ENCODE data around the gene MRPL50. TPM values are rescaled to one million over a fixed set of nuclear protein-coding genes. Genes with fewer than 3 reads are reported as not detected.
A peak's percentile ranks its signal among the peaks of the same experiment; 100 is the strongest.

Gene MRPL50
- total RNA-seq, 1 experiment from 2014 or later, result 19.6 TPM

DNA sequence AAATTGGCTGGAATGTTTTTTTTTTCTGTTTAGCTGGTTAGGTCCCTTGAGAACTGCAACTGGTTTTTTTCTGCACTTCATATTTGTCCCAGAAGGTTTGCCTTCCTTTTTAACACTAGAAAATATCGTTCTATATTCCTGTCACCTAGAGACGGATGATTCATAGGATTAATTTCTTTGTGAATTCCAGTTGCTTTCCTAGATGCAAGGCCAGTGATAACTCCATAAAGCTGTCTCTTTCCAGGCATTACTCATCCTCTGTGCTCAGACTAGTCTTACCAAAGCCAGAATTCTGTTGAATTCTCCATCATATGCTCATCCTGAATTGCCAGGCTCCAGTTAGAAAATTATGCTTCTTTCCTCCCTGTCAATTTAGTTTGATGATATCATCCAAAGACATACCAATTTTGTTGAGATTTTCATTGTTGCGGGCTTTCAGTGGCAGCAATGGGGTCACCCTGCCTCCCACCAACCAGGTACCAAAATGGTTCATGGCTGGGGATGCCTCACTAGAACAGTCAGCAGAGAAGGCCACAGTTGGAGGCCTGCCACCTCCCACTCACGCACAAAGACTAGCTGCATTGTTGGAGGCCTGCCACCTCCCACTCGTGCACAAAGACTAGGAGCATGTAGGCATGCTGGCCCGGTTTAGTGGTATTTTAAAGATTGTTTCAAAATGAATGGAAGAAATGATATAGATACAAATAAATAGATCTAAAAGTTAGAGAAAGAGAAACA lies 22.1 kb downstream of the MRPL50 start (continued):
- TF ChIP-seq, protein P1, sequence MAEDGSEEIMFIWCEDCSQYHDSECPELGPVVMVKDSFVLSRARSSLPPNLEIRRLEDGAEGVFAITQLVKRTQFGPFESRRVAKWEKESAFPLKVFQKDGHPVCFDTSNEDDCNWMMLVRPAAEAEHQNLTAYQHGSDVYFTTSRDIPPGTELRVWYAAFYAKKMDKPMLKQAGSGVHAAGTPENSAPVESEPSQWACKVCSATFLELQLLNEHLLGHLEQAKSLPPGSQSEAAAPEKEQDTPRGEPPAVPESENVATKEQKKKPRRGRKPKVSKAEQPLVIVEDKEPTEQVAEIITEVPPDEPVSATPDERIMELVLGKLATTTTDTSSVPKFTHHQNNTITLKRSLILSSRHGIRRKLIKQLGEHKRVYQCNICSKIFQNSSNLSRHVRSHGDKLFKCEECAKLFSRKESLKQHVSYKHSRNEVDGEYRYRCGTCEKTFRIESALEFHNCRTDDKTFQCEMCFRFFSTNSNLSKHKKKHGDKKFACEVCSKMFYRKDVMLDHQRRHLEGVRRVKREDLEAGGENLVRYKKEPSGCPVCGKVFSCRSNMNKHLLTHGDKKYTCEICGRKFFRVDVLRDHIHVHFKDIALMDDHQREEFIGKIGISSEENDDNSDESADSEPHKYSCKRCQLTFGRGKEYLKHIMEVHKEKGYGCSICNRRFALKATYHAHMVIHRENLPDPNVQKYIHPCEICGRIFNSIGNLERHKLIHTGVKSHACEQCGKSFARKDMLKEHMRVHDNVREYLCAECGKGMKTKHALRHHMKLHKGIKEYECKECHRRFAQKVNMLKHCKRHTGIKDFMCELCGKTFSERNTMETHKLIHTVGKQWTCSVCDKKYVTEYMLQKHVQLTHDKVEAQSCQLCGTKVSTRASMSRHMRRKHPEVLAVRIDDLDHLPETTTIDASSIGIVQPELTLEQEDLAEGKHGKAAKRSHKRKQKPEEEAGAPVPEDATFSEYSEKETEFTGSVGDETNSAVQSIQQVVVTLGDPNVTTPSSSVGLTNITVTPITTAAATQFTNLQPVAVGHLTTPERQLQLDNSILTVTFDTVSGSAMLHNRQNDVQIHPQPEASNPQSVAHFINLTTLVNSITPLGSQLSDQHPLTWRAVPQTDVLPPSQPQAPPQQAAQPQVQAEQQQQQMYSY (CRISPR knock-in tag; IDR thresholded peaks at IDR 0.05), result no peak
- no peak for TF ChIP-seq ESRRA (CRISPR knock-in tag; IDR thresholded peaks at IDR 0.05; ENCODE audit: borderline replicate concordance)
- TF ChIP-seq ZNF396 (CRISPR knock-in tag; IDR thresholded peaks at IDR 0.05; ENCODE audit: borderline replicate concordance), result no peak
- no peak for TF ChIP-seq FOXJ3 (CRISPR knock-in tag; IDR thresholded peaks at IDR 0.05; ENCODE audit: borderline replicate concordance)
- no peak for TF ChIP-seq ZNF416 (CRISPR knock-in tag; IDR thresholded peaks at IDR 0.05)
- TF ChIP-seq JUN (CRISPR knock-in tag; IDR thresholded peaks at IDR 0.05), result no peak
- TF ChIP-seq, protein P2, sequence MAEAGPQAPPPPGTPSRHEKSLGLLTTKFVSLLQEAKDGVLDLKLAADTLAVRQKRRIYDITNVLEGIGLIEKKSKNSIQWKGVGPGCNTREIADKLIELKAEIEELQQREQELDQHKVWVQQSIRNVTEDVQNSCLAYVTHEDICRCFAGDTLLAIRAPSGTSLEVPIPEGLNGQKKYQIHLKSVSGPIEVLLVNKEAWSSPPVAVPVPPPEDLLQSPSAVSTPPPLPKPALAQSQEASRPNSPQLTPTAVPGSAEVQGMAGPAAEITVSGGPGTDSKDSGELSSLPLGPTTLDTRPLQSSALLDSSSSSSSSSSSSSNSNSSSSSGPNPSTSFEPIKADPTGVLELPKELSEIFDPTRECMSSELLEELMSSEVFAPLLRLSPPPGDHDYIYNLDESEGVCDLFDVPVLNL (CRISPR knock-in tag; IDR thresholded peaks at IDR 0.05; ENCODE audit: borderline replicate concordance, low read depth), result no peak
- TF ChIP-seq CREB1 (CRISPR knock-in tag; IDR thresholded peaks at IDR 0.05), result no peak
- TF ChIP-seq ZNF263 (CRISPR knock-in tag; IDR thresholded peaks at IDR 0.05; ENCODE audit: low read depth), result no peak
- TF ChIP-seq, protein P3, sequence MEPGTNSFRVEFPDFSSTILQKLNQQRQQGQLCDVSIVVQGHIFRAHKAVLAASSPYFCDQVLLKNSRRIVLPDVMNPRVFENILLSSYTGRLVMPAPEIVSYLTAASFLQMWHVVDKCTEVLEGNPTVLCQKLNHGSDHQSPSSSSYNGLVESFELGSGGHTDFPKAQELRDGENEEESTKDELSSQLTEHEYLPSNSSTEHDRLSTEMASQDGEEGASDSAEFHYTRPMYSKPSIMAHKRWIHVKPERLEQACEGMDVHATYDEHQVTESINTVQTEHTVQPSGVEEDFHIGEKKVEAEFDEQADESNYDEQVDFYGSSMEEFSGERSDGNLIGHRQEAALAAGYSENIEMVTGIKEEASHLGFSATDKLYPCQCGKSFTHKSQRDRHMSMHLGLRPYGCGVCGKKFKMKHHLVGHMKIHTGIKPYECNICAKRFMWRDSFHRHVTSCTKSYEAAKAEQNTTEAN (CRISPR knock-in tag; IDR thresholded peaks at IDR 0.05), result no peak
- TF ChIP-seq ZNF138 (CRISPR knock-in tag; conservative IDR thresholded peaks at IDR 0.05), result no peak
- no peak for TF ChIP-seq KAT7 (CRISPR knock-in tag; IDR thresholded peaks at IDR 0.05; ENCODE audit: borderline replicate concordance)
- TF ChIP-seq MYBL2 (CRISPR knock-in tag; IDR thresholded peaks at IDR 0.05), result no peak

DNA sequence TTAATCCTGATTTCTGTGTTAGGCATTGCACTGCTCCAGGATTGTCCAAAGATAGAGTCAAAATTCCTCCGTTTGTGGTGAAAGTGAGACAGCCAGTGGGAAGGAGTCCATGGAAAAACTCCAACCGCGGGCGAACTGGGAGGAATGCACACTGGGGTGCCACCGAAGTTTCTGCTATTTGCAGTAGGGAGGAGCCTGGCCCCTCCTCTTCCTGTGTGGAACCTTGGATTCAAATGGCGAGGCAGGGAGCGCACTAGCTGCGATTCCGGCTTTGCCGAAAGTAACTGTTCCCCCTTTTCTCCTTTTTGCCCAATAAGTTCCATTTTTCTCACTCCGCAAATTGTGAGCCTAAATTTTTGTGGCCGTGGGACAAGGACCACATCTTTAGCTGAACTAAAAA lies 22.9 kb downstream of the MRPL50 start:
- Mint-ChIP-seq H3K4me3 (no peak overlapping the region), H3K27me3 (ENCODE audit: low read depth) (no peaks in the 10 kb centered on the region), H3K27ac (no peak overlapping the region), H3K36me3 (peaks cover 9% of the 10 kb centered on the region), H3K4me1 (peaks cover 19% of the 10 kb centered on the region), H3K9me3 (peaks cover 29% of the 10 kb centered on the region)
- DNase-seq (ENCODE audit: low spot score), result peak; percentile 25
- ChIA-PET CTCF (interaction anchor here (1.3 to 1.5 kb wide), 2 partner anchors 13 to 74 kb away, joined by 3 read pairs; no protein-coding TSS in a partner anchor), POLR2A (no interaction called here)
- ATAC-seq, result peak; percentile 82
- TF ChIP-seq, protein P4, sequence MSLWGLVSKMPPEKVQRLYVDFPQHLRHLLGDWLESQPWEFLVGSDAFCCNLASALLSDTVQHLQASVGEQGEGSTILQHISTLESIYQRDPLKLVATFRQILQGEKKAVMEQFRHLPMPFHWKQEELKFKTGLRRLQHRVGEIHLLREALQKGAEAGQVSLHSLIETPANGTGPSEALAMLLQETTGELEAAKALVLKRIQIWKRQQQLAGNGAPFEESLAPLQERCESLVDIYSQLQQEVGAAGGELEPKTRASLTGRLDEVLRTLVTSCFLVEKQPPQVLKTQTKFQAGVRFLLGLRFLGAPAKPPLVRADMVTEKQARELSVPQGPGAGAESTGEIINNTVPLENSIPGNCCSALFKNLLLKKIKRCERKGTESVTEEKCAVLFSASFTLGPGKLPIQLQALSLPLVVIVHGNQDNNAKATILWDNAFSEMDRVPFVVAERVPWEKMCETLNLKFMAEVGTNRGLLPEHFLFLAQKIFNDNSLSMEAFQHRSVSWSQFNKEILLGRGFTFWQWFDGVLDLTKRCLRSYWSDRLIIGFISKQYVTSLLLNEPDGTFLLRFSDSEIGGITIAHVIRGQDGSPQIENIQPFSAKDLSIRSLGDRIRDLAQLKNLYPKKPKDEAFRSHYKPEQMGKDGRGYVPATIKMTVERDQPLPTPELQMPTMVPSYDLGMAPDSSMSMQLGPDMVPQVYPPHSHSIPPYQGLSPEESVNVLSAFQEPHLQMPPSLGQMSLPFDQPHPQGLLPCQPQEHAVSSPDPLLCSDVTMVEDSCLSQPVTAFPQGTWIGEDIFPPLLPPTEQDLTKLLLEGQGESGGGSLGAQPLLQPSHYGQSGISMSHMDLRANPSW (CRISPR knock-in tag; conservative IDR thresholded peaks at IDR 0.05; ENCODE audit: low read depth), result no peak
- TF ChIP-seq CREM (CRISPR knock-in tag; IDR thresholded peaks at IDR 0.05), result no peak
- TF ChIP-seq CREB1 (CRISPR knock-in tag; IDR thresholded peaks at IDR 0.05), result no peak
- TF ChIP-seq EMX1 (CRISPR knock-in tag; IDR thresholded peaks at IDR 0.05), result no peak
- no peak for TF ChIP-seq NFATC4 (CRISPR knock-in tag; IDR thresholded peaks at IDR 0.05)
- TF ChIP-seq ZNF232 (CRISPR knock-in tag; IDR thresholded peaks at IDR 0.05), result no peak
- TF ChIP-seq FOXJ3 (CRISPR knock-in tag; IDR thresholded peaks at IDR 0.05; ENCODE audit: borderline replicate concordance), result no peak
- TF ChIP-seq, protein P5, sequence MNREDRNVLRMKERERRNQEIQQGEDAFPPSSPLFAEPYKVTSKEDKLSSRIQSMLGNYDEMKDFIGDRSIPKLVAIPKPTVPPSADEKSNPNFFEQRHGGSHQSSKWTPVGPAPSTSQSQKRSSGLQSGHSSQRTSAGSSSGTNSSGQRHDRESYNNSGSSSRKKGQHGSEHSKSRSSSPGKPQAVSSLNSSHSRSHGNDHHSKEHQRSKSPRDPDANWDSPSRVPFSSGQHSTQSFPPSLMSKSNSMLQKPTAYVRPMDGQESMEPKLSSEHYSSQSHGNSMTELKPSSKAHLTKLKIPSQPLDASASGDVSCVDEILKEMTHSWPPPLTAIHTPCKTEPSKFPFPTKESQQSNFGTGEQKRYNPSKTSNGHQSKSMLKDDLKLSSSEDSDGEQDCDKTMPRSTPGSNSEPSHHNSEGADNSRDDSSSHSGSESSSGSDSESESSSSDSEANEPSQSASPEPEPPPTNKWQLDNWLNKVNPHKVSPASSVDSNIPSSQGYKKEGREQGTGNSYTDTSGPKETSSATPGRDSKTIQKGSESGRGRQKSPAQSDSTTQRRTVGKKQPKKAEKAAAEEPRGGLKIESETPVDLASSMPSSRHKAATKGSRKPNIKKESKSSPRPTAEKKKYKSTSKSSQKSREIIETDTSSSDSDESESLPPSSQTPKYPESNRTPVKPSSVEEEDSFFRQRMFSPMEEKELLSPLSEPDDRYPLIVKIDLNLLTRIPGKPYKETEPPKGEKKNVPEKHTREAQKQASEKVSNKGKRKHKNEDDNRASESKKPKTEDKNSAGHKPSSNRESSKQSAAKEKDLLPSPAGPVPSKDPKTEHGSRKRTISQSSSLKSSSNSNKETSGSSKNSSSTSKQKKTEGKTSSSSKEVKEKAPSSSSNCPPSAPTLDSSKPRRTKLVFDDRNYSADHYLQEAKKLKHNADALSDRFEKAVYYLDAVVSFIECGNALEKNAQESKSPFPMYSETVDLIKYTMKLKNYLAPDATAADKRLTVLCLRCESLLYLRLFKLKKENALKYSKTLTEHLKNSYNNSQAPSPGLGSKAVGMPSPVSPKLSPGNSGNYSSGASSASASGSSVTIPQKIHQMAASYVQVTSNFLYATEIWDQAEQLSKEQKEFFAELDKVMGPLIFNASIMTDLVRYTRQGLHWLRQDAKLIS (CRISPR knock-in tag; IDR thresholded peaks at IDR 0.05; ENCODE audit: borderline replicate concordance), result no peak
- TF ChIP-seq JAZF1 (CRISPR knock-in tag; IDR thresholded peaks at IDR 0.05), result no peak
